HepG2 (cell line): Measurements from ENCODE around the gene VPS13D. TPM values are rescaled to one million over a fixed set of nuclear protein-coding genes. Genes with fewer than 3 reads are reported as not detected.

ENCODE experiments used
- CSRNP2 ChIP-seq: sonication (generic); formaldehyde crosslinking; conservative IDR thresholded peaks from 2 replicates; pipeline ENCODE4 v1.8.0; 2022; ENCODE audit warnings: low read depth, missing genetic modification reagents
- E2F1 ChIP-seq: sonication (generic); formaldehyde crosslinking; IDR thresholded peaks from 2 replicates; pipeline ENCODE4 v1.5.0; 2020; ENCODE audit warnings: missing genetic modification reagents
- REST ChIP-seq, 2 experiments: IDR thresholded peaks; 2 replicates each; pipeline ENCODE4 v1.6.1; 2011 to 2012; ENCODE audit warnings: low read length in 2 of 2, borderline replicate concordance in 1 of 2, low read depth in 1 of 2, mild to moderate bottlenecking in 1 of 2, moderate library complexity in 1 of 2
- SOX6 ChIP-seq, 2 experiments: fragments of 450-650 bp in 1 of 2; sonication (generic) in 1 of 2; formaldehyde crosslinking in 1 of 2; IDR thresholded peaks; 2 replicates each; pipeline versions ENCODE4 v1.4.0 to v1.6.1; 2017 to 2020; ENCODE audit warnings: antibody characterized with exemption in 1 of 2, mild to moderate bottlenecking in 1 of 2, missing genetic modification reagents in 1 of 2
- ZNF557 ChIP-seq: sonication (generic); formaldehyde crosslinking; IDR thresholded peaks from 2 replicates; pipeline ENCODE4 v1.4.0; 2020; ENCODE audit warnings: missing genetic modification reagents
- polyA plus RNA-seq, 8 experiments: library from polyadenylated mRNA; depleted of rRNA in 3 of 8; stranded (reverse) in 7 of 8; unstranded in 1 of 8; fragments of >200 nt; fragmentation: Illumina TruSeq in 4 of 8; extraction: Trizol in 4 of 8; gene quantifications; 2 replicates each; pipeline versions ENCODE4 v1.2.1 to v1.2.3, GENCODE V29; 2011 to 2016; ENCODE audit warnings: low read depth in 4 of 8, missing spikeins in 1 of 8, mixed read lengths in 1 of 8; ENCODE audit not compliant: insufficient read depth in 1 of 8
- total RNA-seq, 5 experiments: library from RNA; depleted of rRNA; stranded (reverse); fragments of >200 nt; fragmentation: Illumina TruSeq; extraction: Trizol; gene quantifications; 2 replicates each; pipeline ENCODE4 v1.2.3, GENCODE V29; 2016; ENCODE audit warnings: low read depth in 1 of 5

VPS13D gene
- total and polyA plus RNA-seq, 2 of the 13 experiments (the other 11 are each of a cell fraction or from before 2014, with no cell fraction given), result 8.6 to 13.9 TPM

GRCh38 chr1:12485231-12486058, 255.6 kb downstream of the VPS13D start (continued):
- TF ChIP-seq E2F1 (CRISPR knock-in tag), result no peak
- TF ChIP-seq REST (IDR thresholded peaks at IDR 0.05; ENCODE audit: borderline replicate concordance in 1 of 2, low read depth in 1 of 2, low read length in 2 of 2), result peak in 1 of 2 experiments; percentile 58; a peak in 1 of 4 replicates
- TF ChIP-seq CSRNP2, result no peak
- TF ChIP-seq SOX6 (IDR thresholded peaks at IDR 0.05), result no peak
- TF ChIP-seq SOX6 (CRISPR knock-in tag; IDR thresholded peaks at IDR 0.05), result 0 out of 2 replicates have a peak, but pooled peaks have one; percentile 19
- TF ChIP-seq ZNF557 (CRISPR knock-in tag), result no peak
- TF ChIP-seq, all 625 proteins: peak for 6
